ENCODE data around the gene KCNJ6.

DNA sequence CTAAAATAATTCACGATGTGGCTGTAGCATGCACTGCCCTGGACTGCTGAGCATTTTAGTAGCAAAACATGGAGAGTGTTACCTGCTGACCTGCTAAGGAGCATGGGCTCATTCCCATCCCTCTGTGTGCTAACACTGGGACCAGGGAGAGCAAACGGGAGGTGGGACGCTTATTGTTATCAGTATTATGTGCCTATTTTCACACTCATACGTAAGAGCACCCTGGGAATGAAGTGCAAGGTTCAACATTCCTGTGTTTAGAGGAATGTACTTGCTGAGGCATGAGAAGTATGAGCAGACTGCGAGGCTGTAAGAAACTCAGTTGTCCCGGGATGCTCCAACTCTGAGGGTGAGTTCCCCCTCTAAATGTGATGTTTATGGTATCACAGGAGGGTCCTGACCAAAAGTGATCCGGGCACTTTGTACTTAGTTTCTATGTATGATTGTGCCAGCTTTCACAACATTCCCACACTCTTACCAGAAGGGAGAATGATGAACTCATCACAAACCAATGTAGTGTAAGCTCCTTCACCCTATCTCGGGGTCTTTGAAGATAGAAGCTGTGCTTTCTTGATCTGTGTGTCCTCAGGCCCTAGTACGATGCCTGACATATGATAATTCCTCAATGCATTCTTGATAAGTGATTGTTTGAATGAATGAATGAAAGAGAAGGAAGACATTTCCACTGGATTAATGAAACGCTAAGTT is 164.8 kb downstream of the KCNJ6 start:
- no peak for TF ChIP-seq FOXK2 (IDR thresholded peaks at IDR 0.05)
- no peak for TF ChIP-seq ZNF384 (IDR thresholded peaks at IDR 0.05)
- no peak for TF ChIP-seq SP1 (IDR thresholded peaks at IDR 0.05)
- TF ChIP-seq TARDBP (IDR thresholded peaks at IDR 0.05) = no peak
- TF ChIP-seq FOXM1 (IDR thresholded peaks at IDR 0.05; ENCODE audit: borderline replicate concordance) = no peak
- no peak for TF ChIP-seq FOXA1 (IDR thresholded peaks at IDR 0.05)
- TF ChIP-seq BHLHE40 (IDR thresholded peaks at IDR 0.05; ENCODE audit: borderline replicate concordance) = no peak

Data from HEK293T (cell line).